Measurements from ENCODE around the gene SH3TC1. TPM values are rescaled to one million over a fixed set of nuclear protein-coding genes. Genes with fewer than 3 reads are reported as not detected.

The SH3TC1 gene
- total RNA-seq, 4 donors from 2014 or later = 10.1 to 15.9 (median 11.1) TPM

- TF ChIP-seq CTCF (IDR thresholded peaks at IDR 0.05) (no peak), POLR2A (IDR thresholded peaks at IDR 0.05) (no peak)
- no peak for DNase-seq (ENCODE audit: low spot score in 2 of 2)
- WGBS, 2 donors = 70 to 82% methylated on average over 7 of the region's 7 CpGs
- intact Hi-C loops (cut with DNase I; ENCODE audit: low total_unique reads) = no loop called here
- no peak overlapping the region for H3K4me3 ChIP-seq (ENCODE audit: low read depth, poor library complexity, severe bottlenecking)
Measured at GRCh38 chr4:8195431-8195830, 3.7 kb upstream of the SH3TC1 start.

- intact Hi-C loops (cut with DNase I; ENCODE audit: low total_unique reads) = no loop called here
- H3K4me3 ChIP-seq (ENCODE audit: low read depth, poor library complexity, severe bottlenecking) = no peak overlapping the region
- 67 to 86% methylated on average over 18 of the region's 20 CpGs for WGBS, 2 donors
- no peak for DNase-seq (ENCODE audit: low spot score in 2 of 2)
- TF ChIP-seq POLR2A (IDR thresholded peaks at IDR 0.05) (no peak), CTCF (IDR thresholded peaks at IDR 0.05) (no peak)
Measured at GRCh38 chr4:8195841-8196458, 3.1 kb upstream of the SH3TC1 start.

DNA sequence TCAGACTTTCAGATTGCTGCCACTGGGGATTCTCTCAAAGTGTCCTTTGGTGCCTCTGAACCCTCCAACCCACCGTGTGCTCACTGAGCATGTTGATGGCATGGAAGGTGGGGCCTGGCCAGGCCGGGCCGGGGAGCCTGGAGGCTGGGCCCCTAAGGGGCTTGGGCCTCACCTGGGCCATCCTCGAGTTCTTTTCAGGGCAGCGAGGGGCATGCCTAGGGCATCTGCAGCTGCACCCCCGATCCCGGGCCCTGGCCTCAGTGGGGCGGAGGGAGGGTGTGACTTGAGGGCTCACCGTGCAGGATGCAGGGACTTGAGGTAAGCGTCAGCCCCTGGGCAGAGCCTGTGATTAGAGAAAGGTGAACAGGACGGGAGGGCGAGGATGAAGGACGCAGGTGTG lies 1.6 kb upstream of the SH3TC1 start:
- 78 to 80% methylated on average over 13 of the region's 13 CpGs for WGBS, 2 donors
- no peak for DNase-seq (ENCODE audit: low spot score in 2 of 2)
- no peak overlapping the region for H3K4me3 ChIP-seq (ENCODE audit: low read depth, poor library complexity, severe bottlenecking)
- intact Hi-C loops (cut with DNase I; ENCODE audit: low total_unique reads) = no loop called here
- TF ChIP-seq POLR2A (IDR thresholded peaks at IDR 0.05) (no peak), CTCF (IDR thresholded peaks at IDR 0.05) (no peak)

- intact Hi-C loops (cut with DNase I; ENCODE audit: low total_unique reads) = no loop called here
- DNase-seq (ENCODE audit: low spot score in 2 of 2) = peak in 1 of 2 donors; percentile 70
- no peak overlapping the region for H3K4me3 ChIP-seq (ENCODE audit: low read depth, poor library complexity, severe bottlenecking)
- WGBS, 2 donors = 36 to 51% methylated on average over 17 of the region's 17 CpGs
- TF ChIP-seq CTCF (IDR thresholded peaks at IDR 0.05) (no peak), POLR2A (IDR thresholded peaks at IDR 0.05) (no peak)
Measured at GRCh38 chr4:8198206-8198905, 734 bp upstream of the SH3TC1 start.

- WGBS, 2 donors = 67 to 79% methylated on average over 10 to 26 of the region's 26 CpGs
- peak overlapping the region; percentile 26 for H3K4me3 ChIP-seq (ENCODE audit: low read depth, poor library complexity, severe bottlenecking)
- TF ChIP-seq POLR2A (IDR thresholded peaks at IDR 0.05) (no peak), CTCF (IDR thresholded peaks at IDR 0.05) (no peak)
- intact Hi-C loops (cut with DNase I; ENCODE audit: low total_unique reads) = no loop called here
- DNase-seq (ENCODE audit: low spot score in 2 of 2) = no peak
Measured at GRCh38 chr4:8199594-8200301, 658 bp downstream of the SH3TC1 start.
